Ramos (cell line): Measurements from ENCODE around the gene FSD1L.
"Not testable (repeated sequence)": the region's sequence is repeated elsewhere in the genome, so short reads cannot be mapped to it uniquely, and the experiment has no call there.

Experiments
- in situ Hi-C: fragments of 300-500 bp; cut with MboI; formaldehyde crosslinking; loops from one replicate; pipeline ENCODE4 v1.14.3; 2022; ENCODE audit warnings: low sequenced_read_pairs; ENCODE audit not compliant: unreplicated experiment

FSD1L gene

DNA sequence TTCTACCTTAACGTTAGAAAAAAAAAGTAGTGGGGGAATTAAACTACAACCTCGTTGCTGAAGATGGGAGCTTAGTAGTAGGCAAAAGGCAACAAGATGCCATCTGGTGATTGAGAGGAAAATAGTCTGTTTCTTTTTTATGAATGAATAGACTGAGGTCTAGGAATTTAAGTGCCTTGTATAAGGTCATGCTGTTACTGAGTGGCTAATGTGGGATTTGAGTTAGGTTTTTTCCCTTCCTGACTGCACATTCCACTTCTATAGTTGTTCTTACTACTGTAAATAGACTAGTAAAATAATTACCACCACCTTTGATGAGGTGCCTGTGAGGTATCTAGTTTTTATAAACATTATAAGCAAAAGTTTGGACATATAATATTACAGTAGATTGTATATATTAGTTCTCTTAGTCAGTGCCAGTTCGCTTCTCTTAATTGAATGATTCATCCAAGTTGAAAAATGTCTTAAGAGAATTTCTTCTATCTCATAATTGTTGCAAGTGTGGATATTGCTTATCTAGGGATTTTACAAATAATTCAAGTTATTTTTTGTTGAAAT lies 19.1 kb downstream of the FSD1L start:
- in situ Hi-C loops = no loop called here

DNA sequence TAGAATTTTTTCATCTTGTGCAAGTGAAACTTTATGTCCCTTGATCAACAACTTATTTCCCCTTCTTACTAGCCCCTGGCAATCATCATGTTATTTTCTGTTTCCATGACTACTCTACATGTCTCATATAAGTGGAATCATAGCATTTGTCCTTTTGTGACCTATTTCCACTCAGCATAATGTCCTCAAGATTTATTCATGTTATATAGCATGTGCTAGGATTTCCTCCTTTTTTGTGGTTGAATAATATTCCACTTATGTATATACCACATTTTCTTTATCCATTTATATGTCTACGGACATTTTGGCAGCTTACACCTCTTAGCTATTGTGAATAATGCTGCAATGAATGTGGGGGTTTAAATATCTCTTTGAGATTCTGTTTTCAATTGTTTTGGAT lies 21.0 kb downstream of the FSD1L start:
- in situ Hi-C loops = no loop called here

DNA sequence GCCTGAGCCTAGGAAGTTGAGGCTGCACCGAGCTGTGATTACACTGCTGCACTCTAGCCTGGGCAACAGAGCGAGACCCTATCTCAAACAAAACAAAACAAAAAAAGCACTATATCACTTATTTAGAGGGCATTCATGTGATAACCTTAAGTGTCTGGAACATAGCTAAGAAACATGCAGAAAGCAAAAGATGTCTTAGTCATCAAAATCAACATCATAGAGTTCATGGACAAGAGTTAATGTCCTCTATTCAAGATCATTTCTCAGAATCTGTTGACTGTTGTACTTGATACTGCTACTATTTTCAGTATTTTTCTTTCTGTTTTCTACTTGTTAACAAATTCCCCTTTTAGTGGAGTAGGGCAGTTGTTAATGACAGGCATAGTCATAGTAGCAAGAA lies 25.4 kb downstream of the FSD1L start:
- in situ Hi-C loops = no loop called here

DNA sequence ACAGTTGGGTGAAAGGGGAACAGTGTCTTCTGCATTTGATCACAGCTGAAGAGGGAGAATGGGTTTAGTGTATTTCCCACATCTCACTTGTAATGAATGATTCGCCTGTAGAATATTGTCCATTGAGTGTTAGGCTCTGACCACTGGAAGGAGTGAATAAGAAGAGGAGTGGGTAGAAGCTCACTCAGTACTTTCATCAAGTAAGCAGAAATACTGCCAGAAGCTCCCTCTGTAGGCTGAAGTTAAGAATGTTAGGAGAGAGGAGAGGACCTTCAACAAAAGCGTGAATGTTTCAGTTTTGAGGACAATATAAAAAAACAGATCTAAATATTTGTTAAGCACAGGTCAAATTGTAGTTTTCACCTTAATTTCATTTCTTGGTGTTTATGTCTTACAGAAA lies 27.5 kb downstream of the FSD1L start:
- in situ Hi-C loops = no loop called here

DNA sequence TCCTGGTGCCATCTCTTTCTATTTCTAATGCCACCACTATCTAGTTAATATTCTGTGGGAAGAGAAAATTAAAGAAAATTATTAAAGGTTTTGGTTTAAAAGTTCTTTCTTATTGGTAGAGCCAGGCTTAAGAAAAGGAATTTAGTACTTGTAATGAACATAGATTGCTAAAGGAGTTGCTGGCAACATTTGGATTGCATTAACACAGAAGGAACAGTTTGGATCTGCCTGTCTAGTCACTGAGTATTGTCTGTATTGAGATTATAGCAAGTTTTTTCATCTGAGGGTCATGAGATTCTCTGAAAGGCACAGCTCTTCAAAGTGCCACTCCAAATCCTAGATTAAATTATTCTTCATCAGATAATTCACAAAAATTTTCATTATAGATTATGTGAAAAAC lies 32.0 kb downstream of the FSD1L start:
- in situ Hi-C loops = no loop called here

DNA sequence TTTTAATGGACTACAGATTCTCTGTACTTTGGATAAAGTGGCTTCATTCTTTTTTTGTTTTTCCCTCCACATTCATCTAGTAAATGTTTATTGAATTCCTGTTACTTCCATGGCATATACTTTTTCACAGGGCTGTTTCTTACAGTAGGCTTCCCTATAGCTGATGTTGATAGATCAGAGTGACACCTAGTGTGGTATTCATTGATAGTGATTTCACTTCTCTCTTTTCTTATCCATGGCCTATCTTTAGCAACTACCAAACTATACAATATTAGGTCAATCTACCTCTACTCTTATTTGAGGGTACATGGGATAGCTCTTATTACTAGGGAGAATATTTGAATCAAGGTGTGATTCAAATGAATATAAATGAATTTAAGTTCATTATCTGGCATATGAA lies 35.8 kb downstream of the FSD1L start:
- in situ Hi-C loops = no loop called here

DNA sequence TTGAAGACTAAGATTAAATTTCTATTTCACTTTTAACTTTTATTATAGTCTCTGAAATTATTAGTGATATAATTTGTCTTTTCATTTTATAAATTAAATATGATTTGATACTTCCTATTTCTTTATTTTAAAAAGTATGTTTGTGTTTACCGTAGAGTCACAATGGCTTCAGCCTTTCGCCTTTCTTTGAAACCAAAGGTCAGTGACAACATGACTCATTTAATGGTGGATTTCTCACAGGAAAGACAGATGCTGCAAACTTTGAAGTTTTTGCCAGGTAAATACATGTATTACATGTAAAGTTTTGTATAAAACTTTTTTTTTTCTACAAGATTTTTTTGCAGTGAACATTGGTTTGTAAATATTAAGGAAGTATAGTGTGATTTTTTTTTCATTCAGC lies 36.4 kb downstream of the FSD1L start:
- in situ Hi-C loops = no loop called here

DNA sequence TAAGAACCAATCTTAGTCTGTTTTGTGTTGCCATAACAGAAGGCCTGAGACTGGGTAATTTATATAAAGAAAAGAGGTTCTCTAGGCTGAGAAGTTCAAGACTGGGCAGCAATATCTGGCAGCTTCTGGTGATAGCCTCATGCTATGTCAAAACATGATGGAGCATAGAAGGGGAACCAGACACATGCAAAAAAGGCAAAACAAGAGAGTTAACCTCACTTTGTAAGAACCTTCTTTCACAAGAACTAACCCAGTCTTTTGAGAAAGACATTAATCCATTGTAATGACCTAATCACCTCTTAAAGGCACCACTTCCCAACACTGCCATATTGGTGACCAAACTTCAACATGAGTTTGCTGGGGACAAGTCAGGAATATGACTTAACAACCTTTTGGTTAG lies 37.3 kb downstream of the FSD1L start:
- in situ Hi-C loops = no loop called here

DNA sequence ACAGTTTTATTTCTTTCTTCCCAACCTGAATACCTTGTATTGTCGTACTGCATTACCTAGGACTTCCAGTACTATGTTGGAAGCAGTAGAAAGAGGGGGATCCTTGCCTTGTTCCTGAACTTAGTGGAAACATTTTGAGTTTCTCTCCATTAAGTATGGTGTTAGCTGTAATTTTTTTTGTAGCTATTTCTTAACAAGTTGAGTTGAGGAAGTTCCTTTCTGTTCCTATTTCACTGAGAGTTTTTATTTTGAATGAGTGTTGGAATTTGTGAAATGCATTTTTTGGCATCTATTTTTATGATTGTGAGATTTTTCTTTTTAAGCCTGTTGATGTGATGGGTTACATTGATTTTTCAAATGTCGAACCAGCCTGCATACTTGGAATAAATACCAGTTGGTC lies 49.0 kb downstream of the FSD1L start:
- in situ Hi-C loops = no loop called here

DNA sequence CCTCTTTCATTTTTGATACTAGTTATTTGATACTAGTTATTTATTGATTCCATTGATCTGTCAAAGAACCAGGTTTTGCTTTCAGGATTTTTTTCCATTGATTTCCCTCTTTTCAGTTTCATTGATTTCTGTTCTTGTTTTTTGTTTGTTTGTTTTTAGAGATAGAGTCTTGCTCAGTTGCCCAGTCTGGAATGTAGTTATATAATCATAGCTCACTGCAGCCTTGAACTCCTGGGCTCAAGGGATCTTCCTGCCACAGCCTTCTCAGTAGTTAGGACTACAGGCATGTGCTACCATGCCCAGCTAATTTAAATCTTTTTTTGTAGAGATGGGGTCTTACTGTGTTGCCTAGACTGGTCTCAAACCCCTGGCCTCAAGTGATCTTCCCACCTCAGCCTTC lies 49.9 kb downstream of the FSD1L start:
- in situ Hi-C loops = no loop called here

DNA sequence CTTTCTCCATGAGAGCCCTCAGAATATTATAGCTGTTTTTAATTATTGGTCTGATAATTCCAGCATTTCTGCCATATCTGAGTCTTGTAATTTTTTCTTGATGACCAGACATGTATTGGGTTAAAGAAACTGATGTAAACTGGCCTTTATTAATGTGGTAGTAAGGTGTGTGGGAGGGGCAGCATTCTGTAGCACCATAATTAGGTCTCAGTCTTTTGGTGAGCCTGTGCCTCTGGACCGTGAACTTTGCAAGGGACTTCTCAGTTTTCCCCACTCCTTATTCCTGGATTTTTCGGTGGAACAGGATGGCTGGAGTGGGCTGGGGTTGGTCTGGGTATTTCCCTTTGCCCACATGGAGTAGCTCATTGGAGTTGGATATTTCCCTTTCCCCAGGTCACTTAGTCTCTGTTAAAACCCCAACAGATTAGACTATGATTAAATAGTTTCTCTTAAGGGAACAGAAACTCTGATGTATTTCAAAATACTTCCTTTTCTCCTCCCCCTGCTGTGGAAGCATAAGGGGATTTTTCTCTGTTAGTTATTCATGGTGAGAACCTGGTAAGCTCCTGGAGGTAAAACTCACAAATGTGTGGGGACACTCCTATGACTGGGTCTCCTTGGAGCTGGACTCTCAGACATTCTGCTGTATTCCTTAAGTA lies 52.4 kb downstream of the FSD1L start:
- in situ Hi-C loops = no loop called here

DNA sequence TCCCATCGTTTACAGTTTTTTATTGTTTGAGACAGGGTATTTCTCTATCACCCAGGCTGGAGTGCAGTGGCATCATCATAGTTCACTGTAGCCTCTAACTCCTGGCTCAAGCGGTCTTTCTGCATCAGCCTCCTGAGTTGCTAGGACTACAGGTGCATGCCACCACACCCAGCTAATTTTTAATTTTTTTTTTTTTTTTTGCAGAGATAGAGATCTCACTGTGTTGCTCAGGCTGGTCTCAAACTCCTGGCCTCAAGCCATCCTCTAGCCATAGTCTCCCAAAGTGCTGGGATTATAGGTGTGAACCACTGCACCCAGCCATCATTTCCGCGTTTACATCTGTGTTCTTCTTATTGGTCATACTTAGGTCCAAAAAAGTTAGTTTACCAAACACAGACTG lies 53.6 kb downstream of the FSD1L start:
- in situ Hi-C loops = no loop called here

DNA sequence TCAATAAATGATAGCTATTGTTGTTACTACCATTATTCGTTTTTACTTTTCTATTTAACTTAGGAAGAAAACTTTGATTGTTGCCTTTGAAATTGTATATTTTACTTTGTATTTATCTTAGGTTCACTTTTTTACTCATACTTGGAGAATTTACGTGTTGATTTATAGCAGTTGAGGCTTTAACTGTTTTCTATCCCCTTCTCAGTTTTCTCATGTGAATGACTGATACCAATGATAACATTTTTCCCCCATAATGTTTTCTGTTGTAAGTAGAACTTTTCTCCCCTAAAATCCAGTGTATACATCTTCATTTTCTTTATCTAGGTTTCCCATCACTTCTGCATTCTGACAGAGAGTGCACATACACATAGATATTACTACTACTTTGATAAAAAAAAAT lies 54.4 kb downstream of the FSD1L start:
- in situ Hi-C loops = no loop called here

DNA sequence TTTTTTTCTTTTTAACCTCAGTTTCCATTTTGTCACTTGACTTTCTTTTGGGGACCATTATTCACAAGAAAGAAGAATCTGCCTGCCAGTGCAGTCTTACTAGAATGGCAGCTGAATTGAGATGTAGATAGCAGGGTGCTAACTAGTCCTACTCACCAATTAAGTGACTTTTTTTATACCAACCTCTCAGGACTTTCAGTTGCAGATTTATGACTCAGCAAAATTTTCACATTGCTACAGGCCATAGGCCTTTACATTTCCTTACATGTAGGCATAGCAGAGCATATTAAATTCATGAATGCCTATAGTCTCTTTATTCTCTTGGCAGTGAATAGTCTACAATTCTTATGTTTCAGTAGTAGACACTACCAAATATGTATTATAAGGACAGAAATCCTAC lies 56.0 kb downstream of the FSD1L start:
- in situ Hi-C loops = no loop called here

DNA sequence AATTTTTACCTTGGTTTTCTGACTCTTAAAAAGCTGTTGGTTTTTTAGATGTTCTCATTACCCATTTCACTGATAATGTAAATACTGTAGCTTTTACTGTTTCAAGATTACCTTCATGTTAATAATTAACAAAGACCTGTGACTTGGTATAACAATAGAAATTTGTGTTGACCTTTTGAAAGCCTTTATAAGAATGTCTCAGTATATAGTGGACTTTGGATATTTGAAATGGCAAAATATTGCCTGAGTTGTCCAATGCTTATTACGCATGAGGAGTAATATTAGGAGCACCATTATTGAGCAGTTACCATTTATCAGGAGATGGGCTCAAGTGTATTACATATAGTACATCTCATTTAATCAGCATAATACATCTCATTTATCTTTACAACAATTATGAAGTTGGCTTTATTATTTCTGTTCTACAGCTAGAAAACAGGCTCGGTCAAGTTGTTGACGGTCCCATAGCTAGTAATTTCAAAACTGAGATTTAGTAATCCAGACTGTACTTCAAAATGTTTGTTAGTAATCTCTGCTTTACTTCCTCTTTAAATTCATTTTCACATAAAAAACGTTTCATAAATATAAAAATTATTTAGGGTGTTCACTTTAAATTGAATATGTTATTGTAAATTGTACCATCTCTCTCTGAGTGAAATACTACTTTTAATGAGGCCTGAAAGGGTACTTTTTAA lies 59.4 kb downstream of the FSD1L start:
- in situ Hi-C loops = no loop called here

DNA sequence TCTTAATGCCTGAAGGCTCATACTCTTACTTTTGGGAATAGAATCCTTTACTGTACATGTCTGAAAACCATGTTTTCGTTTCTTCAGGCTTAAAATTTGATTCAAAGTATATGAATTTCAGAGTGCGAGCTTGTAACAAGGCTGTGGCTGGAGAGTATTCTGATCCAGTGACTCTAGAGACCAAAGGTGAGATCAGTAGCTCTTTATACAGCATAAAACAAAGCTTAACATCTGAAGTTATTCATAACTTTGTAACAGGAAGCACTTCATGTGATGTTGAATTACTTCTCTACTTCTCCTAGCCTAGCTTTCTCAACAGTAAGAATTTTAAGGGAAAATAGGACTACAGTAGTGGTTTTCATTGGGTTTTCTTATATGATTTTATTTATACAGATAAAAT lies 60.7 kb downstream of the FSD1L start:
- in situ Hi-C loops = no loop called here

DNA sequence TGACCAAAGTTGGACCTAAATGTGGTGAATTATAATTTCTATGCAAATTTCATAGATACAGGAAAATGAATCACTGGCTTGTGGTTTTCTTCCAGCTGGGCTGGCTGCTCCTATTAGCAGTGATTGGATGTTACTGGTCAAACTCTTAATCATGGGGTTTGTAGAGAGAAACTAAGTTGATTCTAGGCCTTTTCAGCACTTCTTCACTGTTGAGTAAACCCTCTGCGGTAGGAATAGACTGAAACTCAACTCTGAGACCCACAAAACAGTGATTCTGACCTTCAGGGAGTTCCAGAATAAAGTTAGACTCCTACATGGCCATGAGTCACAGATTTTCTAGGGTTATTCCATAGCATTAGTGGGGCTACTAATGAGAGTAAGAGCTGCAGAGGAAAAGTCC lies 62.2 kb downstream of the FSD1L start:
- in situ Hi-C loops = no loop called here

DNA sequence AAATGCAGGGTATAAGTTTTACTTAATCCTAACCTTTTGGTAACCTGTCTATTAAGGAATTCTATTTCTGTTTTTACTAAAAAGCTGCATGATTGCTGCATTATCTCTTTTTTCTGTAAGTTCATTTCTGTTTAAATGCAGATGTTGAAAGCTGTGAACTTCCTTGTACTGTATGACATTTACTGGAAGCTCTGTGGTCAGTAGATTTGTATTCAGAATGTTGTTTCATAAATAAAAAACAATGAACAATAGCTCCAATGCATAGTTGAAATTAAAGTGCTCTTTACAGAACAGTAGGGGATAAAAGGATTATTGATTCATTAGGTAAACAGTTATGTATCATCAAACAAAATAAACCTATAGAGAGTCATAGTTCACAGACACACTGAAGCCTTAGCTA lies 63.6 kb downstream of the FSD1L start:
- in situ Hi-C loops = no loop called here

DNA sequence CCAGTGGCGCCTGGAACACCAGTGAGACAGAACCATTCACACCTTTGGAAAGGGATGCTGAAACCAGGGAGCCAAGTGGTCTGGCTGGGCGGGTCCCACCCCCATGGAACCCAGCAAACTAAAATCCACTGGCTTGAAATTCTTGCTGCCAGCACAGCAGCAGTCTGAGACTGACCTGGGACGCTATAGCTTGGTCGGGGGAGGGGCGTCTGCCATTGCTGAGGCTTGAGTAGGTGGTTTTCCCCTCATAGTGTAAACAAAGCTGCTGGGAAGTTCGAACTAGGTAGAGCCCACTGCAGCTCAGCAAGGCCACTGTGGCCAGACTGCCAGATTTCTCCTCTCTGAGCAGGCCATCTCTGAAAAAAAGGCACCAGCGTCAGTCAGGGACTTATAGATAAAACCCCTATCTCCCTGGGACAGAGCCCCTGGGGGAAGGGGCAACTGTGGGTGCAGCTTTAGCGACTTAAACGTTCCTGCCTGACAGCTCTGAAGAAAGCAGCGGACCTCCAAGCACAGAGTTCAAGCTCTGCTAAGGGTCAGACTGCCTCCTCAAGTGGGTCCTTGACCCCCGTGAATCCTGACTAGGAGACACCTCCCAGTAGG lies 68.1 kb downstream of the FSD1L start:
- in situ Hi-C loops = no loop called here

DNA sequence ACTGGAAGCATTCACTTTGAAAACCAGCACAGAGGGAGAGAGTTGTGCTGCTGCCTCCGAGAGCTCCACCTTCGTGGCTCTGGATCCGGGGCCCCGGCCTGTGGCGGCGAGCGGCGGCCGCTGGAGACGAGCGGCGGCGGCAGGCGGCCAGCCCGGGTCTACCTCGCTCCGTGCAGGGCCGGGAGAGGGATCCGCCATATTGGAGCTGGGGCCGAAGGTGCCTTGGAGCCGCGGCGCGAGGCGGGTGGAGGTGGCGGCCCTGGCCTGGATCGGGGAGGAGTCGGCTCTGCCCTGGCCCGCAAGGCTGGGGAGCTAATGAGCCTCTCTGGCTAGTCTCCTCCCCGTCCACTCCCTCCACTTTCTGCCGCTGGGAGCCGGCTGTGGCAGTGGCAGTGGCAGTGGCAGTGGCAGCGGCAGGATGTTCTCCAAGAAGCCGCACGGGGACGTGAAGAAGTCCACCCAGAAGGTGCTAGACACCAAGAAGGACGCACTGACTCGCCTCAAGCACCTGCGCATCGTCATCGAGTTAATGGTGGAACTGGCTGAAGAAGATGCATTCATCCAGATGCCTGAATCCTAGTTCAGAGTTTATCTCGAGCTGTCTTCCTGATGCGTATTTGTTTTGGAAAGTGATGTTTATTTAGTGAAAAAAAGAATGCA lies 72.0 kb downstream of the FSD1L start:
- in situ Hi-C loops = not testable (repeated sequence)

DNA sequence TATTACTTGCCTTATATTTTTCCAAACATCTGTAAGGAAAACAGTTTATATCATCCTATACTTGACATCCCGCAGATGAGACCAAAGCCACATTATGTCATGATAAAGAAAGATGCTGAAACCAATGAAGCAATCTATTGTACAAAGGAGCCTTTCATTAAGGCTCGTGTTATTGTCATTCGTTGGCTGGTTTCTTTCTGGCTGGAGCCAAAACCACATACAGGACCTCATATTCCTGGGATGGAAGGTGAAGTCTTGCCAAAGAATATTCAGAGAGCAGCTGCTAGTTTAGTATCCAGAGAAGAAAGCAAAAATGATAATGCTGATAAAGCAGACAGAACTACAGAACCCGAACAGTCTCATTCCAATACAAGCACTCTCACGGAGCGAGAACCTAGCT lies 73.2 kb downstream of the FSD1L start:
- in situ Hi-C loops = not testable (repeated sequence)
